GM23248 (cell line): ENCODE data around the gene GRIN1. TPM values are rescaled to one million over a fixed set of nuclear protein-coding genes. Genes with fewer than 3 reads are reported as not detected.

Experiments used
- DNase-seq: peaks from one replicate; pipeline ENCODE4 v3.0.0-alpha.2; 2015
- H2AFZ ChIP-seq: fragments of 200-600 bp; sonication (generic); 2 replicates; pipeline ENCODE4 v1.6.1; 2016; ENCODE audit warnings: antibody characterized with exemption
- H3F3A ChIP-seq: fragments of 200-600 bp; sonication (generic); 2 replicates; pipeline ENCODE4 v1.6.1; 2016; ENCODE audit warnings: mild to moderate bottlenecking, antibody characterized with exemption, mixed run types; ENCODE audit not compliant: insufficient read depth
- H3K27ac ChIP-seq: fragments of 200-600 bp; sonication (generic); 2 replicates; pipeline ENCODE4 v1.5.1; 2016; ENCODE audit warnings: mild to moderate bottlenecking
- H3K27me3 ChIP-seq: fragments of 200-600 bp; sonication (generic); replicated peaks from 2 replicates; pipeline ENCODE4 v1.6.1; 2016; ENCODE audit warnings: mild to moderate bottlenecking; ENCODE audit not compliant: insufficient read depth
- H3K36me3 ChIP-seq: fragments of 200-600 bp; sonication (generic); 2 replicates; pipeline ENCODE4 v1.6.1; 2016; ENCODE audit warnings: low read depth, mild to moderate bottlenecking
- H3K4me1 ChIP-seq: fragments of 200-600 bp; sonication (generic); 2 replicates; pipeline ENCODE4 v1.6.1; 2016; ENCODE audit warnings: mild to moderate bottlenecking; ENCODE audit not compliant: insufficient read depth
- H3K4me2 ChIP-seq: fragments of 200-600 bp; sonication (generic); one replicate; pipeline ENCODE4 v1.6.1; 2016; ENCODE audit warnings: mild to moderate bottlenecking; ENCODE audit not compliant: unreplicated experiment
- H3K4me3 ChIP-seq: fragments of 200-600 bp; sonication (generic); 2 replicates; pipeline ENCODE4 v1.5.1; 2016; ENCODE audit warnings: mild to moderate bottlenecking
- H3K79me2 ChIP-seq: fragments of 200-600 bp; sonication (generic); 2 replicates; pipeline ENCODE4 v1.6.1; 2016; ENCODE audit warnings: mild to moderate bottlenecking; ENCODE audit not compliant: insufficient read depth
- H3K9ac ChIP-seq: fragments of 200-600 bp; sonication (generic); 2 replicates; pipeline ENCODE4 v1.6.1; 2016; ENCODE audit warnings: mild to moderate bottlenecking
- H3K9me2 ChIP-seq: fragments of 200-600 bp; sonication (generic); 2 replicates; pipeline ENCODE4 v1.6.1; 2016; ENCODE audit warnings: mixed run types, mild to moderate bottlenecking, moderate library complexity; ENCODE audit not compliant: insufficient read depth
- H3K9me3 ChIP-seq: fragments of 200-600 bp; sonication (generic); one replicate; pipeline ENCODE4 v1.6.1; 2017; ENCODE audit warnings: low read depth
- H4K20me1 ChIP-seq: fragments of 200-600 bp; sonication (generic); 2 replicates; pipeline ENCODE4 v1.6.0; 2016; ENCODE audit not compliant: insufficient read depth
- EZH2 ChIP-seq: fragments of 200-600 bp; sonication (generic); IDR thresholded peaks from 2 replicates; pipeline ENCODE4 v1.6.1; 2018; ENCODE audit warnings: antibody characterized with exemption, mild to moderate bottlenecking; ENCODE audit not compliant: insufficient read depth, poor library complexity, severe bottlenecking
- EZH2phosphoT487 ChIP-seq: fragments of 200-600 bp; sonication (generic); IDR thresholded peaks from 2 replicates; pipeline ENCODE4 v1.6.1; 2018; ENCODE audit warnings: antibody characterized with exemption, moderate library complexity, mild to moderate bottlenecking, low read depth; ENCODE audit not compliant: insufficient read depth
- WGBS, 2 experiments: methylation state at CpG; one replicate each; pipeline ENCODE4 v1.1.6; 2015 to 2017; ENCODE audit warnings: low lambda C conversion rate in 2 of 2, low coverage in 1 of 2; ENCODE audit errors: missing lambda C conversion rate in 2 of 2; 5-methylcytosine and 5-hydroxymethylcytosine counted together
- in situ Hi-C: fragments of 300-500 bp; cut with MboI; formaldehyde crosslinking; loops from 2 replicates; pipeline ENCODE4 v1.15.0; 2020
- polyA plus RNA-seq: library from polyadenylated mRNA; unstranded; fragments of >200 nt; fragmentation: Nextera tagmentation; extraction: Ambion mirVana; gene quantifications from 2 replicates; pipeline ENCODE4 v1.2.1, GENCODE V29; 2016
- total RNA-seq: library from RNA; depleted of rRNA; stranded (reverse); fragments of >200 nt; shearing (Covaris generic); gene quantifications from 2 replicates; pipeline ENCODE4 v1.2.3, GENCODE V29; 2014

GRIN1 gene
- total and polyA plus RNA-seq, 2 experiments from 2014 or later = 0.76 TPM; not detected in 1

- no peaks in the 10 kb centered on the region for H4K20me1 ChIP-seq
- in situ Hi-C loops = loop anchor here (25.0 kb wide), 1 partner anchor 301 kb away; the partner anchor contains the start of genes EXD3 and NOXA1
- no peaks in the 10 kb centered on the region for H3K27me3 ChIP-seq
- H3F3A ChIP-seq = no peaks in the 10 kb centered on the region
- H3K4me1 ChIP-seq = no peaks in the 10 kb centered on the region
- no peaks in the 10 kb centered on the region for H3K9me3 ChIP-seq
- H3K9me2 ChIP-seq = no peaks in the 10 kb centered on the region
- no peak for DNase-seq
- no peaks in the 10 kb centered on the region for H3K36me3 ChIP-seq
- H3K27ac ChIP-seq = no peak overlapping the region
- H2AFZ ChIP-seq = no peak overlapping the region
- no peaks in the 10 kb centered on the region for H3K79me2 ChIP-seq
- H3K4me3 ChIP-seq = no peak overlapping the region
- no peak overlapping the region for H3K4me2 ChIP-seq
- no peak overlapping the region for H3K9ac ChIP-seq
- 88 to 89% methylated on average over 17 to 28 of the region's 28 CpGs for WGBS, 2 experiments
- TF ChIP-seq EZH2phosphoT487 = no peak
Measured at GRCh38 chr9:137110911-137111787, 27.8 kb upstream of the GRIN1 start.

GRCh38 chr9:137111788-137112563 is 27.0 kb upstream of the GRIN1 start:
- Histone ChIP-seq H3K27ac (no peak overlapping the region), H3K9me3 (no peaks in the 10 kb centered on the region), H3K79me2 (no peaks in the 10 kb centered on the region), H3K36me3 (no peaks in the 10 kb centered on the region), H3K9ac (no peak overlapping the region), H3K9me2 (no peaks in the 10 kb centered on the region), H3F3A (no peaks in the 10 kb centered on the region), H3K4me1 (no peaks in the 10 kb centered on the region), H2AFZ (no peak overlapping the region), H3K4me3 (no peak overlapping the region), H4K20me1 (no peaks in the 10 kb centered on the region), H3K4me2 (no peak overlapping the region), H3K27me3 (no peaks in the 10 kb centered on the region)
- 93 to 95% methylated on average over 30 to 31 of the region's 35 CpGs for WGBS, 2 experiments
- in situ Hi-C loops = loop anchor here (25.0 kb wide), 1 partner anchor 300 kb away; the partner anchor contains the start of genes EXD3 and NOXA1
- TF ChIP-seq EZH2phosphoT487 (no peak), EZH2 (no peak)
- no peak for DNase-seq

- Histone ChIP-seq H3F3A (no peaks in the 10 kb centered on the region), H3K79me2 (no peaks in the 10 kb centered on the region), H3K9ac (no peak overlapping the region), H3K4me2 (no peak overlapping the region), H3K4me3 (no peak overlapping the region), H3K9me2 (no peaks in the 10 kb centered on the region), H4K20me1 (no peaks in the 10 kb centered on the region), H3K27me3 (no peaks in the 10 kb centered on the region), H3K4me1 (no peaks in the 10 kb centered on the region), H3K9me3 (no peaks in the 10 kb centered on the region), H2AFZ (no peak overlapping the region), H3K27ac (no peak overlapping the region), H3K36me3 (no peaks in the 10 kb centered on the region)
- in situ Hi-C loops = loop anchor here (25.0 kb wide), 1 partner anchor 300 kb away; the partner anchor contains the start of genes EXD3 and NOXA1
- no peak for TF ChIP-seq EZH2
- no peak for TF ChIP-seq EZH2phosphoT487
- 96% methylated on average over 29 to 39 of the region's 42 CpGs for WGBS, 2 experiments
- no peak for DNase-seq
Measured at GRCh38 chr9:137112564-137113384, 26.2 kb upstream of the GRIN1 start.
